WI38 (cell line): ENCODE results near the gene NSUN6.

Experiments
- H3K4me3 ChIP-seq: 2 replicates; pipeline ENCODE4 v1.5.1; 2011; ENCODE audit warnings: low read depth, mild to moderate bottlenecking, control low read depth, low read length
- TF ChIP-seq, protein P1 (sequence below): IDR thresholded peaks from 2 replicates; pipeline ENCODE4 v1.5.1; 2012; ENCODE audit warnings: low read depth, mild to moderate bottlenecking, control low read depth, low read length

Gene NSUN6

DNA sequence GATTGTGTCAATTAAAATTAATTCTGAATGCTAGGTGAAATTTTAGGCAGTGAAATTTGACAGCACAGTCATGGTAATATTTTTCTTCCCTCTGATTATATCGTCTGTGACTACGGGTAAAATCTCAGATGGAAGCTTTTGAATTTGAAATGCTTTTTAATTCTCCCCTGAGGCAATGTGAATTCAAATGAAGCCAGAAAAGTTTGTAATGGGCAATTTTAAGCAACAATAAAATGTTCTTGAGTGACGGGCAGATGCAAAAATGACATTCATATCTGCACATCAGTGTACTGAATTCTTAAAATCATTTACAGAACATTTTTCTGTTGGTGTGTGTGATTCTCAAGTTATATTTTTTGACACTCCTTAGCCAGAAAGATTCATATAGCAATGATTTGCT, 134.5 kb downstream of the NSUN6 start:
- TF ChIP-seq, protein P1, sequence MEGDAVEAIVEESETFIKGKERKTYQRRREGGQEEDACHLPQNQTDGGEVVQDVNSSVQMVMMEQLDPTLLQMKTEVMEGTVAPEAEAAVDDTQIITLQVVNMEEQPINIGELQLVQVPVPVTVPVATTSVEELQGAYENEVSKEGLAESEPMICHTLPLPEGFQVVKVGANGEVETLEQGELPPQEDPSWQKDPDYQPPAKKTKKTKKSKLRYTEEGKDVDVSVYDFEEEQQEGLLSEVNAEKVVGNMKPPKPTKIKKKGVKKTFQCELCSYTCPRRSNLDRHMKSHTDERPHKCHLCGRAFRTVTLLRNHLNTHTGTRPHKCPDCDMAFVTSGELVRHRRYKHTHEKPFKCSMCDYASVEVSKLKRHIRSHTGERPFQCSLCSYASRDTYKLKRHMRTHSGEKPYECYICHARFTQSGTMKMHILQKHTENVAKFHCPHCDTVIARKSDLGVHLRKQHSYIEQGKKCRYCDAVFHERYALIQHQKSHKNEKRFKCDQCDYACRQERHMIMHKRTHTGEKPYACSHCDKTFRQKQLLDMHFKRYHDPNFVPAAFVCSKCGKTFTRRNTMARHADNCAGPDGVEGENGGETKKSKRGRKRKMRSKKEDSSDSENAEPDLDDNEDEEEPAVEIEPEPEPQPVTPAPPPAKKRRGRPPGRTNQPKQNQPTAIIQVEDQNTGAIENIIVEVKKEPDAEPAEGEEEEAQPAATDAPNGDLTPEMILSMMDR = no peak

DNA sequence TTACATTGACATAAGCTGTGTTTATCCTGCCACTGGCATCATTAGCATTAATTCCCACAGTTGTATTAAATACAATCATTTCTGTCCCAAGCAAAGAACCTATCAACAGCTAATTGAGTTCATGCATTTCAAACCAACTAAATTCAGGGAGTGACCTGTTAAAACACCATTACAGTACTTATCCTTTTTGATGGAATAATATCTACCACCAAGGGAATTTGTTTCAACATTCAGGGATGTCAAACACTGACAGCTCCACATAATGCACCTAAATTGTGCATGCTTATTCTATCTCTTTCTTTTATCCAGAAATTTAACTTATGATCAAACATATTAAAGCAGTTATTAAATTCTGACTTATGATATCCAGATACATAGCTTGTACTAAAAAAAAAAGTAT, 136.8 kb downstream of the NSUN6 start:
- H3K4me3 ChIP-seq = no peak overlapping the region
- TF ChIP-seq, protein P1 = no peak

More for the DNA sequence above, 134.5 kb downstream of the NSUN6 start:
- no peak overlapping the region for H3K4me3 ChIP-seq

DNA sequence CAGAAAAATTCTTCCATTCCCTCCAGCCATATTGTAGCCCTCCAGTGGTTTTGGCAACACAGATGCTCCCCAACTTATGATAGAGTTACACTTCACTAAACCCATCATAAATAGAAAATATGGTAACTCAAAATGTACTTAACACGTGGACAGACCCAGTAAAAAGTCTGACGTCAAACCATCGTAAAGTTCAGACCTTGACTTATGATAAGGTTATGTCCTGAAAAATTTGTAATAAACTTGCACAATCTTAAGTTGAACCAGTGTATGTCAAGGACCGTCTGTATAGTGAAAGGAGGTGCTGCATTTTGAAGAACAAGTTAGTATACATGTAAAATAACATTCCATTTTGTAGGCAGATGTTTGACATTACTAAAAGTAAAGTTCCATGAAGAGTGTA, 142.8 kb downstream of the NSUN6 start:
- TF ChIP-seq, protein P1 = no peak
- H3K4me3 ChIP-seq = no peak overlapping the region

DNA sequence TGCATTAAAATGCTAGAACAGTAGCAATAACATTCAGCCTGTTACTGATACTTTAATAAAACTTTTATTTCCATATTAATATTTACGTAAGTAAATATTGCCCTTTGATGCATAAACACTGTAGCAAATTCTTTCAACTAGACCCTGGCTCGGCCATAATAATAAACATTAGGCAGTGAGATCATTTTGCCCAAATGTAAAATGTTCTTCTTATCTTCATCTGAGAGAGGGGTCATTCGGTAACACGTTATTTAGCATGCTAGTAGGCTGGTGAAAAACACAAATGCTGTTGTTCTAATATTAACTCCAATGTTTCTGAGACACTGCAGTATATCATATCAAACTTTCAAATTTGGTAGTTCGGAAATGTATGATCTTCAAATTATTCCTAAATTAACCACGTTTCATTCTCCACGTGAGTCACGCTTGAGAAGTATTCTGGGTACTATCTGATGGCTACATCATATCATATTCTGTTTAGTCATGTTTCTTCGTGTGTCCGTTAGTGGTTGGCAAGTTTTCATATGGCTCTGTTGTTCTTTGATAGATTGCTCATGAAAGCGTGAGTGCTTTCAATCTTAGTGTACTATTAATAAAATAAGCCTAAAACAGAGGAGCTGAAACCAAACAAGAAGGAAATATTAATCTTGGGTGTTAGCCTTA, 145.8 kb downstream of the NSUN6 start:
- TF ChIP-seq, protein P1 = no peak

DNA sequence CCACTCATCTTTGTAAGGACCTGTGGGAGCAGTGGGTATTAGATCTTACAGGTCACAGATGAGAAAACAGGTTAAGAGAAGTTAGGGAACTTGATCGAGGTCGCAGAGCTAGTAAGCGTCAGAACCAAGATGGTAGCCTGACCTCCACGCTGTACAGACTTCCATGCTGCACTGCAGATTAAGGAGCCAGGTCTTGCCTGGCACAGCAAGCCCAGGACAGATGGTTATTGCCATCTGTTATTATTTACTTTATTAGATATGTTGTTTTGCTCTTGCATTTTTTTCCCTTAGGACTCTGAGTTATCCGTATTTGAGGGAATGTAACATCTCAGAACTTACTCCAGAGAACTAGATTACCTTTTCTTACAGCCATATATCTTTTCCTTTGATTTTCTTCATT, 147.2 kb downstream of the NSUN6 start:
- no peak overlapping the region for H3K4me3 ChIP-seq
- TF ChIP-seq, protein P1 = no peak

More for the DNA sequence above, 145.8 kb downstream of the NSUN6 start:
- no peak overlapping the region for H3K4me3 ChIP-seq

DNA sequence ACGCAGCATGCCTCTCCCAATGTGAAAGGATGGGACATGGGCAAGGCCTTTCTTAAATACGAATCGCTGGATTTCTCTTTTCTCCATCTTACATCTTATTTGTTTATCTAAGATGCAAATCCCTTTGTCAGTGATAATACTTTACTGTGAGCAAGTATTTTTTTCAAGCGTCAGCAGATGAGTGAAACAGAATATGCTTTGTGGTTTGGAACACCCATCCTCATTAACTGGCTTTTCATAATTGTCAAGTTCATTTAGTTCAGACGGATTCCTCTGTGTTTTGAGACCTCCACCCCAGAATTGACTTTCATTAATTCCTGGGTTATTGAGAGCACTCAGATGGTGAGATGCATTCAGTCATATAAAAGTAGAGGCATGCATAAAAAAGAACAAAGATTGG, 149.8 kb downstream of the NSUN6 start:
- TF ChIP-seq, protein P1 = no peak
- H3K4me3 ChIP-seq = no peak overlapping the region

DNA sequence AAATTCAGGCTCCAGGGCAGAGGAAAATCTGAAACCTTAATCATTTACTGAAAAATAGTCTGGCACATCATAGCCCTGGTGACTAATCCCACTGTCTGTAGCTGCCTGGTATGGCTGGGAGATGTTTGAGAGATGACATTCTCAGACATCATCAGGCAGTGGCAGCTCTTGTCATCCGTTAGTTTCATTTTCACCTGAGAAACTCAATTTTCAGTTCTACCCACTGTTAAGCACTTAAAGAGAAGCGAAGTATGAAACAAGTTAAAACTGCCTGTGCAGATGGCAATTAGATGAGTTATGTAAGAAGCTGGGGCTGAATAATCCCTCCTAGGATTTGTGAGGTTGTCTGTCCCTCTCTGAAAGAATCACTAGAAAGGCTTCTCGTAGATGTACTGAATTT, 150.2 kb downstream of the NSUN6 start:
- H3K4me3 ChIP-seq = 0 out of 2 replicates have a peak overlapping the region, but pooled peaks have one; percentile 16
- TF ChIP-seq, protein P1 = no peak
